Epidermal melanocyte (primary cell): Measurements from ENCODE around the gene ZDHHC14.
"Not testable (repeated sequence)": the region's sequence is repeated elsewhere in the genome, so short reads cannot be mapped to it uniquely, and the experiment has no call there.

Experiments
- DNase-seq: peaks from one replicate; pipeline ENCODE4 v3.0.0; 2011; ENCODE audit warnings: low spot score; ENCODE audit not compliant: insufficient read length

Gene ZDHHC14

DNA sequence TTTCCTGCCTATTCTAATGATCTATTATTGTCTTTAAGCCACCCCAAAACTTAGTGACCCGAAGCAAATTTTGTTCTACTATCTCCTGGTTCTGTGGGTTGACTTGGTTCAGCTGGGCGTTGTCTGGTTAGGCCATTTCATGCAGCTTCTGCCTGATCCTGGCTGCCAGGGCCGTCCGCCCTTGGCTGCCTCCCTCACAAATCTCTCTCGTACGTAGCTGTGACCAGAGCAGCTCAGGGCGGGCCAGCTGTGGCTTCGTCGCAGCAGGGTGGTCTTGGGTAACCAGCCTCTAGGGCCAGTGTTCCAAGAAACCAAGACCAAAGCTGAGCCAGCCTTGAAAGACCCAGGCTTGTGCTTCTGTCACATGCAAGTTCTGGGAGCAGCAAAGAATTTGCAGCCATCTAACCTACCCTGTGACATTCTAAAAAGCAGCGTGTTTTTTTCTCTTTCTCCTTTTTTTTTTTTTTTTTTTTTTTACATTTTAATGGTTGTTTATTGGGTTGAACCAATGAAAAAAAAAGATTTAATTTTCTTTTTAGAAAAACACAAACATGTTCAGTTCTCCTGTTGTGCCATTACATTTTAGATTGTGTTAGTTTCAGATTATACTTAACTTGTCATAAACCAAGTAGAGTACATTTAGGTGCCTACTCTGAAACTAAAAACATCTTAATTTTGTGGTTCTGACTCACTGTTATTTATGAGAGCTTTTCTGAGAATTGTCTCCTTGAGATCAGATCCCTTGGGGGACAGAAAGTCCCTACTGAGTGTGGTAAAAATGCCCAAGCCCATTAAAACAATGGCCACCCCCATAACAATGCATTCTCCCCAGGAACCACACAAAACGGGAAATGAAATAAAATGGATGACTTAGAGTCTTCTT, 83.9 kb downstream of the ZDHHC14 start:
- no peak for DNase-seq

- DNase-seq = no peak
Observed at GRCh38 chr6:157466342-157466648, 85.3 kb downstream of the ZDHHC14 start.

GRCh38 chr6:157467339-157467738, 86.3 kb downstream of the ZDHHC14 start:
- DNase-seq = not testable (repeated sequence)

DNA sequence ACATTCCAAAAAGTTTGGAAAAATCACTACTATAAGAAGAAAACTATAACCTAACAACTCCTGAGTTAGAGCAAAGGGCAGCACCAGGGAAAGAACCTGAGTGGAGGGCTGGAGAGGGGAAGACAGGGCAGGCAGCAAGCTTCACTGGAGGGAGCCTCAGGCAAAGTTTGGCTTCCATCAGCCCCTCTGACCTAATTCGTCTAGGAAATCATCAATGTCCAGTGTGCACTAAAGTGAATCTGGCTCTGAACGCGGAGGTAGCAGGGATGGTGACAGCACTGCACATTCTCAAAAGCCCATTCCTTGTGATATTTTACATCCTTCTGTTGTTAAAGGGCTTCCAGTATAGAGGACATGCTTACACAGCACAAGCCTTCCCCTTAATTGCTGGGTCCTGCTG, 87.1 kb downstream of the ZDHHC14 start:
- no peak for DNase-seq

- DNase-seq = no peak
Observed at GRCh38 chr6:157468574-157468973, 87.6 kb downstream of the ZDHHC14 start.

DNA sequence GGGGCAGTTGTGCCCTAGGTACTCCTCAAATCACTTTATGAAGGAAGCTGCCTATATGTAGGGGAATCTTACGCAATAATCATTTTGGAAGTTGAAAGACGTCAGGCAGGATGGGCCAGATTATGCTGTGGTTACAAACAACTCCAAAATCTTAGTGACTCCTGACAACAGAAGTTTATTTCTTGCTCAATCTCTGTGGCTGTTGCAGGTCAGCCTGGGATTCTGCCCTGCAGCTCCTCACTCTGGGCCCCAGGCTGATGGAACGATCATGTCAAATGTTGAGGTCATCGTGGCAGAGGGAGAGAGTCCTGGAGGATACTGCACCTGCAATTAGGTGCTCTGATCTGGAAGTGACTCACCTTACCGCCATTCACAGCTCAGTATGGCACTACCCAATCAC, 88.4 kb downstream of the ZDHHC14 start:
- DNase-seq = no peak

- no peak for DNase-seq
Observed at GRCh38 chr6:157471077-157471686, 90.2 kb downstream of the ZDHHC14 start.

GRCh38 chr6:157471895-157472686, 91.1 kb downstream of the ZDHHC14 start:
- no peak for DNase-seq

DNA sequence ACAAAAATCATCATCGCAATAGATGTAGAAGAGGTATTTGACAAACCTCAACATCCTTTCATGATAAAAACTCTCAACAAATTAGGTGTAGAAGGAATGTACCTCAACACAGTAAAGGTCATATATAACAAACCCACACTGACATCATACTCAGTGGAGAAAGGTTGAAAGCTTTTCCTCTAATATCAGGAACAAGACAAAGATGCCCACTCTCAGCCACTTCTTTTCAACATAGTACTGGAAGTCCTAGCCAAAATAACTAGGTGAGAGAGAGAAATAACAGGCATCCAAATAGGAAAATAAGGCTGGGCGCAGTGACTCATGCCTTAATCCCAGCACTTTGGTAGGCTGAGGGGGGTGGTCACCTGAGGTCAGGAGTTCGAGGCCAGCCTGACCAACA, 95.8 kb downstream of the ZDHHC14 start:
- DNase-seq = no peak

- no peak for DNase-seq
Observed at GRCh38 chr6:157478926-157479325, 97.9 kb downstream of the ZDHHC14 start.

DNA sequence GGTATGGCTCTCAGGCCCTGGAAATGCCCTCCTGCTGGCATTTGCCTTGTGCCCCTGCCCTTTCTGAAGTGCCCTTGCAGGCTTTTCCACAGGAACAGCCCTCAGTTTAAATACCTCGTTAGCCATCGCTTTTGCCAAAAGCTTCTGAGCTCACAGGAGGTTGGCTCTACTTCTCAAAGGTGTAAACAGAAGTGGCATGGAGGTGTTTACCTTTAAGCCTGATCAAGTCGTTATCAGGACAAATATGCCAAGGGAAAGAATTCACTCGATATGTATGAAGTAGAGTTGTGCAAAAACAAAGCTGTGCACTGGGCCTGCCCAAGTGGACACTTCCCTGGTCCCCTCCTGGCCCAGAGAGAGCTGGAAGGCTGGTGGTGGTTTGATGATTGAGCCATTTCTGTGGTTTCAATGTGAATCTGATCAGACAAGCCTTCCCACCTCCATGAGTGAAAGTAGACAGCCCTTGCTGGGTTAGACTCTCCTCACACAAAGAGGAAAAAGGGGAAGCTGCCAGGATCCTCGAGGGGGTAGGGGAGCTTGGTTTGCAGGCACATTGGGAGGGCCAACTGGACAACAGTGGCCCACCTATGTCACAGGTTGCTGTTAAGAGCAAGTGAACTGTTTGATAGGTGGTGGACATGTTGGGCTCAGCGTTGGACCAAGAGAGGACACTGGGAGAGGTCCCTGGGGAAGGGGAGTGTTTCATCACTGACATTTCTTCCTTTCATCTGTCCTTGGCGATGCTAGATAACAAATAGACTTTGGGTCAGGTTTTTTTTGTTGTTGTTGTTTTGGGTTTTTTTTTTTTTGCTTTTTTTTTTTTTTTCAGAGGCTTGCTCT, 98.7 kb downstream of the ZDHHC14 start:
- no peak for DNase-seq

DNA sequence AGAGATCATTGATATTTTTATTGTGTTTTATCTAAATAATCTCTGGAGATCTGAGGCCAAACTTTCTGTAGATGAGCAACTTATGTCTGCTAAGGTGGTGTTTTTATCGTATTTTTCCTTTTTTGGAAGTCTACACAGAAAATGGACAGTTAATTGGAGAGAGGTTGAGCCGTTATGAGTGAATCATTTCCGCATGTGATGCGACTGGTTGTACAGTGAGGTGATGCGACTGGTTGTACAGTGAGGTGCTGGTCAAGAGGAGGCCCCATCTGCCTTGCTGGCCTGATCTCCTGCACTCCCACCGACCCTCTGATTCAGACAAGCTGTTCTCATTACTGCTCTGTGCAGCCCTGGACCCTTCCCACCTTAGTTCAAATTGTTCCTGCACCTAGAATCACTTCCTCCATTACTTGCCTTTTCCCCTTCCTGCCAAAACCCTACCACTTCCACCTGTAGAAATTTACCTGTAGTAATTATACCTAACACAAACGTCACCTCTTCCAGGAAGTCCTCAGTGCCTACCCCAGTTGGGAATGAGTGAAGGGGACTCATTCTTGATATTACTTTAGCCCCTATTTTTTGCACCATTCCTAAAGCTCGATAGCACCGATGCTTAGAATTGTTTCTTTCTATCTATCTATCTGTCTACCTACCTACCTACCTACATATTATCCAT, 100.3 kb downstream of the ZDHHC14 start:
- DNase-seq = no peak

DNA sequence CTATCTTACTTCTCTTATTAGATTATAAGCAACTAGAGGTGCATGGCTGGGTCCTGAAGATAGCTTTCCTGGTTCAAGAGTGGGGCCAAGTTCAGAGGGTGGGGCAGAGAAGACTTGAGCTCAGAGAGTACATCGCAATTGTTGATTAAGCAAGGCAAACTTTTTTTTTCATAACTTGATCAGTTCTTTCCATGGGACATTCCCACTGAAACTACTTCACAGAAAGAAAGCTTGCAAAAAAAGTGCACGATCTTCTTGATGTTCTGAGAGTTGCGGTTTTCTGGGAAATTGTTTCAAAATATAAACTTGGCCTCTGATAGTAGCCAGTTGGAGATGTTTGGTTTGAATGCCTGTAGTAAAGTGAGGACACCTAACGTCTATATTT, 100.9 kb downstream of the ZDHHC14 start:
- DNase-seq = no peak

DNA sequence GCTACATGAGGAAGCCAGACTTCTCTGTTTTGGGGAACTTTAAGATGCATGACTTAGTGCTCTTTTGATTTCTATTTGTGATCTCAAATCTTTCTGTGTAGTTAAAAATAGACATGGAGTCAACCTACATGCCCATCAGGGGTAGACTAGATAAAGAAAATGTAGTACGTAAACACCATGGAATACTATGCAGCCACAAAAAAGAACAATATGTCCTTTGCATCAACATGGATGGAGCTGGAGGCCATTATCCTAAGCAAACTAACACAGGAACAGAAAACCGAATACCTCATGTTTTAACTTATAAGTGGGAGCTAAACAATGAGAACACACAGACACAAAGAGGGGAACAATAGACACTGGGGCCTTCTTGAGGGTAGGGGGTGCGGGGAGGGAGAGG, 102.8 kb downstream of the ZDHHC14 start:
- no peak for DNase-seq

- no peak for DNase-seq
Observed at GRCh38 chr6:157484181-157484580, 103.2 kb downstream of the ZDHHC14 start.

- DNase-seq = no peak
Observed at GRCh38 chr6:157486572-157486971, 105.6 kb downstream of the ZDHHC14 start.

GRCh38 chr6:157487110-157487773, 106.3 kb downstream of the ZDHHC14 start:
- no peak for DNase-seq

- DNase-seq = no peak
Observed at GRCh38 chr6:157488058-157488457, 107.1 kb downstream of the ZDHHC14 start.

DNA sequence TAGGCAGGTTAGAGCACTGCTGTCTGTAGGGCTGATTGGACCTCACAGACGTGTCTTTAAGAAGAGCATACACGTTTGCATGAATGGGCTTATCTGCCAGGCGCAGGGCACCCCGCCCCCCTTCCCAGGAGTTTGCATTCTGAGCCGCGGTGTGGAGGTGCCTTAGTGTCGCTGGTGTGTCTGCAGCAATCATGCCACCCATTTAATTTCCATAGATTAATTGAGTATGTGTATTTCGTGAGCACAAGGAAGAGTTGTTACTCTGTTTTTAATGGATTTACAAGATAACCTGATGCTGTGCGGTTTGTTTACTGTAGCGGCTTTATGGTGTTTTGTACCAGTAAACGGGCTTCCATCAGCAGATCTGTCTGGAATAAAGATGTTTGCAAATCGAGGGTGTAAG, 107.7 kb downstream of the ZDHHC14 start:
- DNase-seq = no peak

DNA sequence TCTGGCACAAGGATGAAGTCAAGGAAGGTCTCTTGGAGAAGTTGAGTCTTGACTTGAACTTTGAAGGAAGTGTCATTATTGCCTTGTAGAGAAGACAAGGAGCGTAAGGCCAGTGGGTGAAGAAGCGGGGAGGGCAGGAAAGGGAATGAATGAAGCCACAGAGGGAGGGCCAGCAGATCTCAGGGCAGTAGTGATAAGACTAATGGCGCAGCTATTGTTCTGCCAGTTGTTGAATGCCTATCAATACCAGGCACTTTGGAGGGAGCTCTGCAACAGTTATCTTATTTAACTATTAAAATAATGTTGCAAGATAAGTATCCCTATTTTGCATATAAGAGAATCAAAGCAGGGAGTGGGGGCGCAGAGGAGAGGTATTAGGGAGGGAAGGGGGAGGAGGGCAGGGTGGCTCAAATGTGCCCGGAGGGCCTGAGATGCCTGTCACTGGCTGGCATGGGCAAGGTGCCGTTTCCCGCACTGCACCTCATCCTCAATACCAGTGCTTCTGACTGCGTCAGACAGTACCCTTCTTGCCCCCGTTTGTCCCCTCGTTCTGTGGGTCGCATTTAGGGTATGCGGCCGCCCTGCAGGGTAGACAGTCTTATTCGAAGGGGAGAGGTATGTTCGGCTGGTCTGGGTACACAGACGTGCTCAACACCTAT, 109.8 kb downstream of the ZDHHC14 start:
- no peak for DNase-seq
